GM21526 (cell line): Measurements from ENCODE around the gene ANP32A.
"Not testable (repeated sequence)": the region's sequence is repeated elsewhere in the genome, so short reads cannot be mapped to it uniquely, and the experiment has no call there.

Experiments
- ATAC-seq: cut with Tn5 transposase; IDR thresholded peaks from one replicate; pipeline ENCODE4 v1.9.1; 2021; ENCODE audit warnings: moderate library complexity; ENCODE audit not compliant: unreplicated experiment, low FRiP score

ANP32A gene

GRCh38 chr15:68759982-68760579 is 60.6 kb downstream of the ANP32A start:
- ATAC-seq = not testable (repeated sequence)

GRCh38 chr15:68755731-68756130 is 65.0 kb downstream of the ANP32A start:
- ATAC-seq = no peak

DNA sequence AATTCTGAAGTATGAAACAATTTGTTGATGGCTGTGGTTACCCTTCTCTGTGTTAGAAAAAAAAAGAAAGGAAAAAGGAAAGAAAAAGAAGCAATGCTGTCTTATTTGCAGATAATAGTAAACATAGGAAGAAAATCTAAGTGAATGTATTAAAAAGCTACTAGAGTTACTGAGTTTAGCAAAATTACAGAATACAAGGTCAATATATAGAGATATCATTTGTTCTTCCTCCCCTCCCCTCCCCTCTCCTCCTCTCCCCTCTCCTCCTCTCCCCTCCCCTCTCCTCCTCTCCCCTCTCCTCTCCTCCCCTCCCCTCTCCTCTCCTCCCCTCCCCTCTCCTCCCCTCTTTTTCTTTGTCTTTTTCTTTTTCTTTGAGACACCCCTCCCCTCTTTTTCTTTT is 69.1 kb downstream of the ANP32A start:
- ATAC-seq = no peak

- ATAC-seq = no peak
These were observed 70.9 kb downstream of the ANP32A start for GRCh38 chr15:68749793-68750192.

- no peak for ATAC-seq
These were observed 71.3 kb downstream of the ANP32A start for GRCh38 chr15:68749365-68749764.

- ATAC-seq = no peak
These were observed 77.4 kb downstream of the ANP32A start for GRCh38 chr15:68743256-68743655.

DNA sequence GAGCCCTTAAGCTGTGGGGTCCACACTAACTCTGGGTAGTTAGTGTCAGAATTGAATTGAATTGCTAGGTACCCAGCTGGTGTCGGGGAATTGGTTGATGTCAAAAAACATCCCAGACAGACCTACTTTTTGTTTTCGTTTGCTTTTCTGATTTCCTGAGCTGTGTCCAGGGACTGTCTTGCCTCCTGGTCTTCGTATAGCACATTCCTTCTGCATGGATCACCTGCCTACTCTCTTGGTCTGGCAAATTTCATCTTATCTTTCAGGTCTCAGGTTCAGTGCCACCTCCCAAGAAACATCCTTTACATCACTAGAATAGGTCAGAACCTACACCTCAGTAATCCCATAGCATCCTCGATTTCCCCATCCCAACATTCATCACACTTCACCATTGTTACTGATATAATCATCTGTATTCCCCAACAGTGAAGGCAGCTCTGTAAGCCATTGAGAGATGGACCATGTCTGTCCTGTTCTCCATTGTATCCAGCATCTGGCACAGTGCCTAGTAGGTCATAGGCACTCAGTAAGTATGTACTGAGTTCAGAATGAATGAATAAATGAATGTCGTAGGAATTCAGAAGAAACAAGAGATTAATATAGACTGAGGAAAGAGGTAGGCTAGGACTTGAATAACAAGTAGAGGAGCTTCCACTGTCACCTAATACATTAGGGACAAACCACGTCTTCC is 81.2 kb downstream of the ANP32A start:
- no peak for ATAC-seq

GRCh38 chr15:68735610-68736009 is 85.1 kb downstream of the ANP32A start:
- no peak for ATAC-seq

DNA sequence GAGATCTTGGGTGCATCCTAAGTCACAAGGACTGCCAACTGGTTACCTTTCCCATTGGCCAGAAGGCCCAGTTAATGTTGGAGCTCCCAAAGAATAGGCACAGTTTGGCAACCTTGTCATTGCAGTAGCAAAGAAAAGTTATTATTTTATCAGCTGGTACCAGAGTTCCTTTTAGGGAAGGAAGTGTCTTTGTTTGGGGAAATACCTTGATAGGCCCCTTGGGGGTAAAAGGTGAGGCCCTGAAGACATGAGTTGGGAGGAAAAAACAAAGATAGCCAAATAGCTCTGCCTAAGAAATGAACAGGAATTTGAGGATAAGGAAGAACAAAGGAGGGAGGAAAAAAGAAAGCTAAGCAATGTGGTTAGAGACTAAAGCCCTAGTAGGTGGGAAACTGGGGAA is 85.8 kb downstream of the ANP32A start:
- ATAC-seq = no peak

GRCh38 chr15:68734352-68734751 is 86.3 kb downstream of the ANP32A start:
- no peak for ATAC-seq

DNA sequence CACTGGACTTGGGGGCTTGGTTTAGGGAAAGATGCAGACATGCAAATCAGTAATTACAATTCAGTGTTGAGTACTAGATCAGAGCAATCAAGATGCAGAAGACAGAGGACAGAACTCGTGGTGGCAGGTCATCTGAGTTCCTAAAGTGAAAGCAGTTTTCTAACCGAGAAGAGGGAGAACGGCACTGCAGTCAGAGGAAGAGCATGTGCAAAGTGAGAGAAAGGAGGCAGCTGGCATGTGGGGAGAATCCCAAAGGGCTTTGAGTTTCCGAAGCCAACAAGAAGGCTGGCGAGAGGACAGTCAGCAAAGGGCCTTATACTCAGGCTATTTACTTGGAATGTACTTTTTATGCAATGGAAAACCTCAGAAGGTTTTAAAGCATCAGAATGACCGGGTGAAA is 87.0 kb downstream of the ANP32A start:
- no peak for ATAC-seq

DNA sequence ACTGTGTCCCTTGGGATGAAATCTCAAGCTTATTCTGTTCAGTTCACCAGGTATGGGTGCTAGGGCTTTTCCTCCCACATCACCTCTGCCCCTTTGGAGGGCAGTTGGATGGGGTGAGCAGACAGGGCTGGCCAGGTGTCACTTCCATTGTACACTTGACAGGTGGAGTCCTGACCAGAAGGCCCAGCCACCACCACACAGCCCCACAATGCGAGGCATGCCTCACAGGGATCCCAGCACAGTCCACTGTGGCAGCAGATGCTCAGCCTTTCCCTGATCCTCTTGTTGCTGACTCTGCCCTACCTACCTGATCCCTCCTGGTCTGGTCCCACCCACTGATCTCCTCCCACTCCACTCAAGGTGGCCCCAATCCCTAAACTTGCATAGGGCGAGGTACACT is 88.2 kb downstream of the ANP32A start:
- no peak for ATAC-seq

GRCh38 chr15:68730976-68731897 is 89.5 kb downstream of the ANP32A start:
- no peak for ATAC-seq

- no peak for ATAC-seq
These were observed 90.2 kb downstream of the ANP32A start for GRCh38 chr15:68730471-68730919.

- ATAC-seq = no peak
These were observed 90.8 kb downstream of the ANP32A start for GRCh38 chr15:68729789-68730411.
